NT2/D1 (cell line): Measurements from ENCODE around the gene SLC37A1.

ENCODE experiments used
- SUZ12 ChIP-seq: IDR thresholded peaks from 2 replicates; pipeline ENCODE4 v1.6.1; 2011; ENCODE audit not compliant: insufficient read length, insufficient read depth; ENCODE audit errors: extremely low read depth
- ZNF274 ChIP-seq: IDR thresholded peaks from 2 replicates; pipeline ENCODE4 v1.6.1; 2011; ENCODE audit warnings: mild to moderate bottlenecking, low read depth, low read length

GRCh38 chr21:42531771-42532170 lies 18.1 kb downstream of the SLC37A1 start:
- TF ChIP-seq ZNF274 (no peak), SUZ12 (no peak)
